ENCODE results near the gene C2CD3. TPM values are rescaled to one million over a fixed set of nuclear protein-coding genes. Genes with fewer than 3 reads are reported as not detected.

The C2CD3 gene
- total RNA-seq, 2 donors from 2014 or later, result 31.1 to 35.2 TPM

- H3K36me3 Mint-ChIP-seq (ENCODE audit: insufficient read depth in 2 of 2), result peaks cover 53 to 66% of the 10 kb centered on the region in 2 donors
- peaks cover 91% of the 10 kb centered on the region for H3K4me1 Mint-ChIP-seq (ENCODE audit: low read depth)
- H3K27me3 Mint-ChIP-seq (ENCODE audit: low read depth), result no peaks in the 10 kb centered on the region
- H3K9me3 Mint-ChIP-seq, result no peaks in the 10 kb centered on the region
- peak overlapping the region; percentile 96 for H3K27ac Mint-ChIP-seq
- ATAC-seq (replicated peaks in 1 of 2) (no peak), DNase-seq (no peak)
- peak overlapping the region; percentile 72 to 86 for H3K4me3 Mint-ChIP-seq
These were observed 192.2 kb downstream of the C2CD3 start for GRCh38 chr11:73978576-73979086.

- ATAC-seq (replicated peaks in 1 of 2) (no peak), DNase-seq (no peak)
- peak overlapping the region; percentile 16 to 86 for H3K4me3 Mint-ChIP-seq
These were observed 192.8 kb downstream of the C2CD3 start for GRCh38 chr11:73977856-73978519.

GRCh38 chr11:73976451-73977151 lies 194.2 kb downstream of the C2CD3 start:
- peaks cover 42 to 53% of the 10 kb centered on the region in 2 donors for H3K36me3 Mint-ChIP-seq (ENCODE audit: insufficient read depth in 2 of 2)
- peak overlapping the region; percentile 87 for H3K27ac Mint-ChIP-seq
- no peak for ATAC-seq (replicated peaks in 1 of 2)
- peaks cover 98% of the 10 kb centered on the region for H3K4me1 Mint-ChIP-seq (ENCODE audit: low read depth)
- DNase-seq, result no peak
- no peaks in the 10 kb centered on the region for H3K27me3 Mint-ChIP-seq (ENCODE audit: low read depth)
- H3K9me3 Mint-ChIP-seq, result no peaks in the 10 kb centered on the region
- H3K4me3 Mint-ChIP-seq, result peak overlapping the region in 1 of 2 donors; percentile 46

More at GRCh38 chr11:73977856-73978519, 192.8 kb downstream of the C2CD3 start:
- Mint-ChIP-seq H3K9me3 (no peaks in the 10 kb centered on the region), H3K27ac (peak overlapping the region; percentile 96), H3K4me1 (ENCODE audit: low read depth) (peaks cover 91% of the 10 kb centered on the region), H3K36me3 (ENCODE audit: insufficient read depth in 2 of 2) (peaks cover 52 to 65% of the 10 kb centered on the region in 2 donors), H3K27me3 (ENCODE audit: low read depth) (no peaks in the 10 kb centered on the region)

- Mint-ChIP-seq H3K36me3 (ENCODE audit: insufficient read depth in 2 of 2) (peaks cover 32 to 46% of the 10 kb centered on the region in 2 donors), H3K27ac (peak overlapping the region; percentile 71), H3K9me3 (no peaks in the 10 kb centered on the region), H3K27me3 (ENCODE audit: low read depth) (no peaks in the 10 kb centered on the region), H3K4me3 (peak overlapping the region; percentile 15 to 19), H3K4me1 (ENCODE audit: low read depth) (peaks cover 95% of the 10 kb centered on the region)
- ATAC-seq (replicated peaks in 1 of 2), result no peak
- no peak for DNase-seq
These were observed 195.4 kb downstream of the C2CD3 start for GRCh38 chr11:73975479-73975757.

- Mint-ChIP-seq H3K27me3 (ENCODE audit: low read depth) (no peaks in the 10 kb centered on the region), H3K36me3 (ENCODE audit: insufficient read depth in 2 of 2) (peaks cover 31 to 43% of the 10 kb centered on the region in 2 donors), H3K4me1 (ENCODE audit: low read depth) (peaks cover 95% of the 10 kb centered on the region), H3K9me3 (no peaks in the 10 kb centered on the region), H3K4me3 (peak overlapping the region; percentile 16 to 64), H3K27ac (peak overlapping the region; percentile 71)
- DNase-seq (no peak), ATAC-seq (replicated peaks in 1 of 2) (peak in 1 of 2 donors; percentile 1)
These were observed 196.0 kb downstream of the C2CD3 start for GRCh38 chr11:73974604-73975478.

- Mint-ChIP-seq H3K9me3 (no peaks in the 10 kb centered on the region), H3K4me1 (ENCODE audit: low read depth) (peaks cover 93% of the 10 kb centered on the region), H3K36me3 (ENCODE audit: insufficient read depth in 2 of 2) (peaks cover 22 to 30% of the 10 kb centered on the region in 2 donors), H3K27me3 (ENCODE audit: low read depth) (no peaks in the 10 kb centered on the region), H3K4me3 (no peak overlapping the region), H3K27ac (peak overlapping the region; percentile 77)
- no peak for ATAC-seq (replicated peaks in 1 of 2)
- no peak for DNase-seq
These were observed 198.0 kb downstream of the C2CD3 start for GRCh38 chr11:73972620-73973449.

- Mint-ChIP-seq H3K27me3 (ENCODE audit: low read depth) (no peaks in the 10 kb centered on the region), H3K4me1 (ENCODE audit: low read depth) (peaks cover 86% of the 10 kb centered on the region), H3K9me3 (no peaks in the 10 kb centered on the region), H3K4me3 (no peak overlapping the region), H3K27ac (peak overlapping the region; percentile 8), H3K36me3 (ENCODE audit: insufficient read depth in 2 of 2) (peaks cover 18 to 25% of the 10 kb centered on the region in 2 donors)
- DNase-seq (no peak), ATAC-seq (replicated peaks in 1 of 2) (no peak)
These were observed 198.6 kb downstream of the C2CD3 start for GRCh38 chr11:73972187-73972586.

- Mint-ChIP-seq H3K4me3 (no peak overlapping the region), H3K36me3 (ENCODE audit: insufficient read depth in 2 of 2) (peaks cover 14 to 19% of the 10 kb centered on the region in 2 donors), H3K9me3 (no peaks in the 10 kb centered on the region), H3K27me3 (ENCODE audit: low read depth) (no peaks in the 10 kb centered on the region), H3K4me1 (ENCODE audit: low read depth) (peaks cover 77% of the 10 kb centered on the region), H3K27ac (peak overlapping the region; percentile 64)
- ATAC-seq (replicated peaks in 1 of 2) (peak in 1 of 2 donors; percentile 3), DNase-seq (no peak)
These were observed 199.6 kb downstream of the C2CD3 start for GRCh38 chr11:73971175-73971719.

- no peak for DNase-seq
- peak overlapping the region; percentile 83 for H3K27ac Mint-ChIP-seq
- no peaks in the 10 kb centered on the region for H3K9me3 Mint-ChIP-seq
- H3K27me3 Mint-ChIP-seq (ENCODE audit: low read depth), result no peaks in the 10 kb centered on the region
- peaks cover 66% of the 10 kb centered on the region for H3K4me1 Mint-ChIP-seq (ENCODE audit: low read depth)
- H3K36me3 Mint-ChIP-seq (ENCODE audit: insufficient read depth in 2 of 2), result peaks cover 8 to 9% of the 10 kb centered on the region in 2 donors
- H3K4me3 Mint-ChIP-seq, result no peak overlapping the region
- ATAC-seq (replicated peaks in 1 of 2), result peak in 1 of 2 donors; percentile 8
These were observed 200.6 kb downstream of the C2CD3 start for GRCh38 chr11:73969991-73970800.

- no peak for DNase-seq
- ATAC-seq (replicated peaks in 1 of 2), result no peak
- Mint-ChIP-seq H3K27ac (peak overlapping the region; percentile 45), H3K4me1 (ENCODE audit: low read depth) (peaks cover 63% of the 10 kb centered on the region), H3K27me3 (ENCODE audit: low read depth) (no peaks in the 10 kb centered on the region), H3K9me3 (no peaks in the 10 kb centered on the region), H3K4me3 (no peak overlapping the region), H3K36me3 (ENCODE audit: insufficient read depth in 2 of 2) (no peaks in the 10 kb centered on the region)
These were observed 201.7 kb downstream of the C2CD3 start for GRCh38 chr11:73969091-73969490.

- no peaks in the 10 kb centered on the region for H3K27me3 Mint-ChIP-seq (ENCODE audit: low read depth)
- H3K27ac Mint-ChIP-seq, result peak overlapping the region; percentile 61
- no peak overlapping the region for H3K4me3 Mint-ChIP-seq
- ATAC-seq (replicated peaks in 1 of 2) (no peak), DNase-seq (no peak)
- peaks cover 60% of the 10 kb centered on the region for H3K4me1 Mint-ChIP-seq (ENCODE audit: low read depth)
- no peaks in the 10 kb centered on the region for H3K36me3 Mint-ChIP-seq (ENCODE audit: insufficient read depth in 2 of 2)
- H3K9me3 Mint-ChIP-seq, result no peaks in the 10 kb centered on the region
These were observed 202.3 kb downstream of the C2CD3 start for GRCh38 chr11:73968356-73968966.

Measured in activated T-cell treated with anti-CD3 and anti-CD28 coated beads, Interleukin-2, amount 50 U/mL, for 72 hours (primary cell).